Vagina (tissue), 2 donors: ENCODE data around the gene USP54. TPM values are rescaled to one million over a fixed set of nuclear protein-coding genes. Genes with fewer than 3 reads are reported as not detected.

ENCODE experiments used
- DNase-seq, 2 donors: peaks; one replicate each; pipeline ENCODE4 v3.0.0-alpha.2; 2017; ENCODE audit errors: extremely low spot score in 2 of 2
- H3K27ac ChIP-seq: fragments of 200-600 bp; sonication (generic); one replicate; pipeline ENCODE4 v1.5.1; 2019
- H3K27me3 ChIP-seq: fragments of 200-600 bp; sonication (generic); one replicate; pipeline ENCODE4 v1.5.1; 2019
- H3K36me3 ChIP-seq, 2 donors: fragments of 200-600 bp; sonication (generic); one replicate each; pipeline ENCODE4 v1.5.1; 2017 to 2019
- H3K4me1 ChIP-seq: fragments of 200-600 bp; sonication (generic); one replicate; pipeline ENCODE4 v1.5.1; 2019
- H3K4me3 ChIP-seq, 2 donors: fragments of 200-600 bp; sonication (generic); 1 replicate in 1 of 2; 2 replicates in 1 of 2; pipeline ENCODE4 v1.5.1; 2016 to 2019
- H3K9me3 ChIP-seq: fragments of 200-600 bp; sonication (generic); one replicate; pipeline ENCODE4 v1.5.1; 2019
- CTCF ChIP-seq, 3 experiments: fragments of 450-650 bp in 2 of 3; fragments of 200-600 bp in 1 of 3; sonication (generic) in 1 of 3; IDR thresholded peaks; one replicate each; pipeline ENCODE4 v1.5.1; 2017 to 2019; ENCODE audit warnings: antibody characterized with exemption in 3 of 3, mild to moderate bottlenecking in 2 of 3, moderate library complexity in 2 of 3
- POLR2A ChIP-seq, 2 donors: fragments of 450-650 bp; IDR thresholded peaks; one replicate each; pipeline ENCODE4 v1.6.1; 2017; ENCODE audit warnings: antibody characterized with exemption in 2 of 2, mild to moderate bottlenecking in 2 of 2, moderate library complexity in 2 of 2
- POLR2AphosphoS5 ChIP-seq, 2 donors: sonication (generic); formaldehyde crosslinking; IDR thresholded peaks; one replicate each; pipeline ENCODE4 v1.9.0; 2017; ENCODE audit warnings: antibody characterized with exemption in 2 of 2, mild to moderate bottlenecking in 2 of 2, low read depth in 1 of 2; ENCODE audit not compliant: insufficient read depth in 1 of 2
- intact Hi-C: fragments of 100-400 bp; cut with DNase I; formaldehyde crosslinking; loops from one replicate; pipeline ENCODE4 v1.15.1; 2023
- total RNA-seq: library from RNA; depleted of rRNA; stranded (reverse); fragments of >200 nt; gene quantifications from one replicate; pipeline ENCODE4 v1.2.3, GENCODE V29; 2016

Gene USP54
- total RNA-seq, 1 donor from 2014 or later = 27.7 TPM

- Histone ChIP-seq H3K9me3 (no peaks in the 10 kb centered on the region), H3K4me3 (no peak overlapping the region), H3K36me3 (peaks cover 0 to 19% of the 10 kb centered on the region in 2 donors), H3K27ac (no peak overlapping the region), H3K27me3 (no peaks in the 10 kb centered on the region), H3K4me1 (no peaks in the 10 kb centered on the region)
- no peak for TF ChIP-seq CTCF (IDR thresholded peaks at IDR 0.05)
- no peak for TF ChIP-seq POLR2AphosphoS5 (IDR thresholded peaks at IDR 0.05; ENCODE audit: insufficient read depth in 1 of 2, low read depth in 1 of 2)
- TF ChIP-seq POLR2A (IDR thresholded peaks at IDR 0.05) = no peak
- no peak for DNase-seq
- intact Hi-C loops = no loop called here
These were observed 45.8 kb downstream of the USP54 start for GRCh38 chr10:73545357-73545756.

- intact Hi-C loops = no loop called here
- no peaks in the 10 kb centered on the region for H3K4me1 ChIP-seq
- H3K36me3 ChIP-seq = peaks cover 0 to 23% of the 10 kb centered on the region in 2 donors
- H3K4me3 ChIP-seq = no peak overlapping the region
- no peak overlapping the region for H3K27ac ChIP-seq
- no peak for DNase-seq
- TF ChIP-seq POLR2AphosphoS5 (IDR thresholded peaks at IDR 0.05; ENCODE audit: insufficient read depth in 1 of 2, low read depth in 1 of 2) = no peak
- no peaks in the 10 kb centered on the region for H3K27me3 ChIP-seq
- no peaks in the 10 kb centered on the region for H3K9me3 ChIP-seq
These were observed 53.4 kb downstream of the USP54 start for GRCh38 chr10:73537709-73538108.

GRCh38 chr10:73537288-73537687, 53.9 kb downstream of the USP54 start:
- DNase-seq = no peak
- no peak overlapping the region for H3K4me3 ChIP-seq
- intact Hi-C loops = no loop called here
- H3K36me3 ChIP-seq = peaks cover 0 to 19% of the 10 kb centered on the region in 2 donors
- no peaks in the 10 kb centered on the region for H3K4me1 ChIP-seq
- no peaks in the 10 kb centered on the region for H3K27me3 ChIP-seq
- H3K9me3 ChIP-seq = no peaks in the 10 kb centered on the region
- no peak overlapping the region for H3K27ac ChIP-seq
- TF ChIP-seq CTCF (IDR thresholded peaks at IDR 0.05) = no peak
- no peak for TF ChIP-seq POLR2A (IDR thresholded peaks at IDR 0.05)
- no peak for TF ChIP-seq POLR2AphosphoS5 (IDR thresholded peaks at IDR 0.05; ENCODE audit: insufficient read depth in 1 of 2, low read depth in 1 of 2)

GRCh38 chr10:73534857-73535256, 56.3 kb downstream of the USP54 start:
- Histone ChIP-seq H3K27ac (no peak overlapping the region), H3K27me3 (no peaks in the 10 kb centered on the region), H3K36me3 (peaks cover 0 to 6% of the 10 kb centered on the region in 2 donors), H3K9me3 (no peaks in the 10 kb centered on the region), H3K4me3 (no peak overlapping the region), H3K4me1 (no peaks in the 10 kb centered on the region)
- TF ChIP-seq POLR2AphosphoS5 (IDR thresholded peaks at IDR 0.05; ENCODE audit: insufficient read depth in 1 of 2, low read depth in 1 of 2) (no peak), POLR2A (IDR thresholded peaks at IDR 0.05) (no peak), CTCF (IDR thresholded peaks at IDR 0.05) (no peak)
- no peak for DNase-seq
- intact Hi-C loops = no loop called here

GRCh38 chr10:73529089-73529832, 61.9 kb downstream of the USP54 start:
- intact Hi-C loops = no loop called here
- TF ChIP-seq POLR2A (IDR thresholded peaks at IDR 0.05) = no peak
- TF ChIP-seq CTCF (IDR thresholded peaks at IDR 0.05) = peak; percentile 60 to 95 (median 92)
- Histone ChIP-seq H3K27me3 (no peaks in the 10 kb centered on the region), H3K36me3 (peaks cover 0 to 27% of the 10 kb centered on the region in 2 donors), H3K4me3 (no peak overlapping the region), H3K27ac (no peak overlapping the region), H3K9me3 (no peaks in the 10 kb centered on the region), H3K4me1 (no peaks in the 10 kb centered on the region)
- DNase-seq = no peak
